Activated naive CD4-positive, alpha-beta T cell treated with anti-CD3 and anti-CD28 coated beads, Interleukin-2, amount 10 ng/mL, durations not matched to agents 7 days and 5 days (primary cell): ENCODE data around the gene IL17A.
"Not testable (repeated sequence)": the region's sequence is repeated elsewhere in the genome, so short reads cannot be mapped to it uniquely, and the experiment has no call there.

Experiments used
- CTCF ChIA-PET: fragments of 350-600 bp; sonication (Branson Sonifier 250); formaldehyde crosslinking; loops from one replicate; lab custom pipeline; 2021; ENCODE audit warnings: antibody characterized with exemption; lab: Charles Lee
- DNase-seq: peaks from one replicate; pipeline ENCODE4 v3.0.0-alpha.2; 2020
- H3K27ac Mint-ChIP-seq: one replicate; pipeline ENCODE4 v1.8.0; 2021; ENCODE audit warnings: mild to moderate bottlenecking, moderate library complexity, mixed read lengths
- H3K27me3 Mint-ChIP-seq: one replicate; pipeline ENCODE4 v1.8.0; 2021; ENCODE audit warnings: mild to moderate bottlenecking, mixed read lengths
- H3K36me3 Mint-ChIP-seq: one replicate; pipeline ENCODE4 v1.8.0; 2021; ENCODE audit warnings: mixed read lengths
- H3K4me1 Mint-ChIP-seq: one replicate; pipeline ENCODE4 v1.8.0; 2021; ENCODE audit warnings: mixed read lengths
- H3K4me3 Mint-ChIP-seq: one replicate; pipeline ENCODE4 v1.8.0; 2021; ENCODE audit warnings: mild to moderate bottlenecking, moderate library complexity, mixed read lengths
- H3K9me3 Mint-ChIP-seq: one replicate; pipeline ENCODE4 v1.8.0; 2021; ENCODE audit warnings: mixed read lengths

The IL17A gene

GRCh38 chr6:52155791-52156576 is 30.2 kb upstream of the IL17A start:
- Mint-ChIP-seq H3K4me1 (peaks cover 18% of the 10 kb centered on the region), H3K27ac (no peak overlapping the region), H3K9me3 (peaks cover under 1% of the 10 kb centered on the region), H3K4me3 (no peak overlapping the region), H3K36me3 (no peaks in the 10 kb centered on the region), H3K27me3 (peaks cover 30% of the 10 kb centered on the region)
- CTCF ChIA-PET, result interaction anchor here (0.5 to 1.0 kb wide), 3 partner anchors 92 to 463 kb away, joined by 3 to 4 read pairs (median 3); no protein-coding TSS in a partner anchor
- no peak for DNase-seq

GRCh38 chr6:52157301-52157941 is 28.8 kb upstream of the IL17A start:
- Mint-ChIP-seq H3K9me3 (peaks cover 5% of the 10 kb centered on the region), H3K36me3 (no peaks in the 10 kb centered on the region), H3K27me3 (peaks cover 24% of the 10 kb centered on the region), H3K4me1 (peaks cover 21% of the 10 kb centered on the region), H3K4me3 (no peak overlapping the region), H3K27ac (no peak overlapping the region)
- DNase-seq, result no peak
- CTCF ChIA-PET, result interaction anchor here (1.2 to 1.5 kb wide), 3 partner anchors 104 to 232 kb away, joined by 3 read pairs; no protein-coding TSS in a partner anchor

GRCh38 chr6:52160472-52161104 is 25.6 kb upstream of the IL17A start:
- Mint-ChIP-seq H3K36me3 (no peaks in the 10 kb centered on the region), H3K27me3 (peaks cover 13% of the 10 kb centered on the region), H3K27ac (no peak overlapping the region), H3K4me3 (no peak overlapping the region), H3K9me3 (peaks cover 5% of the 10 kb centered on the region), H3K4me1 (peaks cover 15% of the 10 kb centered on the region)
- DNase-seq, result no peak
- CTCF ChIA-PET, result interaction anchor here (1.6 to 1.8 kb wide), 2 partner anchors 74 to 103 kb away, joined by 6 to 9 read pairs; no protein-coding TSS in a partner anchor

GRCh38 chr6:52161689-52162438 is 24.3 kb upstream of the IL17A start:
- Mint-ChIP-seq H3K4me3 (no peak overlapping the region), H3K9me3 (peaks cover 5% of the 10 kb centered on the region), H3K27ac (no peak overlapping the region), H3K27me3 (peaks cover 7% of the 10 kb centered on the region), H3K4me1 (peaks cover 3% of the 10 kb centered on the region), H3K36me3 (no peaks in the 10 kb centered on the region)
- no peak for DNase-seq
- CTCF ChIA-PET, result interaction anchor here (1.2 to 4.7 kb wide), 7 partner anchors 51 to 501 kb away, joined by 4 to 61 read pairs (median 6); no protein-coding TSS in a partner anchor

- Mint-ChIP-seq H3K36me3 (no peaks in the 10 kb centered on the region), H3K4me3 (no peak overlapping the region), H3K27ac (no peak overlapping the region), H3K27me3 (peaks cover 7% of the 10 kb centered on the region), H3K4me1 (peaks cover 3% of the 10 kb centered on the region), H3K9me3 (peaks cover 5% of the 10 kb centered on the region)
- CTCF ChIA-PET, result interaction anchor here (0.8 to 4.7 kb wide), 14 partner anchors 10 to 500 kb away, joined by 3 to 61 read pairs (median 5); no protein-coding TSS in a partner anchor
- no peak for DNase-seq
These were observed 23.0 kb upstream of the IL17A start for GRCh38 chr6:52162940-52163908.

GRCh38 chr6:52164319-52165094 is 21.7 kb upstream of the IL17A start:
- Mint-ChIP-seq H3K9me3 (peaks cover 8% of the 10 kb centered on the region), H3K27me3 (peaks cover 15% of the 10 kb centered on the region), H3K4me1 (peaks cover 3% of the 10 kb centered on the region), H3K36me3 (no peaks in the 10 kb centered on the region), H3K27ac (no peak overlapping the region), H3K4me3 (no peak overlapping the region)
- DNase-seq, result no peak
- CTCF ChIA-PET, result interaction anchor here (0.8 to 4.7 kb wide), 7 partner anchors 8 to 487 kb away, joined by 3 to 61 read pairs (median 5); no protein-coding TSS in a partner anchor

GRCh38 chr6:52167267-52167666 is 18.9 kb upstream of the IL17A start:
- peaks cover 33% of the 10 kb centered on the region for H3K27me3 Mint-ChIP-seq
- no peak overlapping the region for H3K4me3 Mint-ChIP-seq
- DNase-seq, result no peak
- H3K27ac Mint-ChIP-seq, result no peak overlapping the region
- CTCF ChIA-PET, result interaction anchor here (0.9 to 3.0 kb wide), 2 partner anchors 67 to 96 kb away, joined by 4 to 17 read pairs; no protein-coding TSS in a partner anchor
- no peaks in the 10 kb centered on the region for H3K4me1 Mint-ChIP-seq
- H3K36me3 Mint-ChIP-seq, result no peaks in the 10 kb centered on the region
- peaks cover 4% of the 10 kb centered on the region for H3K9me3 Mint-ChIP-seq

GRCh38 chr6:52168351-52168750 is 17.8 kb upstream of the IL17A start:
- H3K4me1 Mint-ChIP-seq, CTCF ChIA-PET, H3K4me3 Mint-ChIP-seq, DNase-seq, H3K27ac Mint-ChIP-seq, H3K9me3 Mint-ChIP-seq, H3K36me3 Mint-ChIP-seq: not testable (repeated sequence)
- H3K27me3 Mint-ChIP-seq, result peaks cover 36% of the 10 kb centered on the region

GRCh38 chr6:52174118-52174517 is 12.1 kb upstream of the IL17A start:
- Mint-ChIP-seq H3K27ac (no peak overlapping the region), H3K4me3 (no peak overlapping the region), H3K27me3 (peaks cover 32% of the 10 kb centered on the region), H3K4me1 (peaks cover 5% of the 10 kb centered on the region), H3K36me3 (no peaks in the 10 kb centered on the region), H3K9me3 (no peaks in the 10 kb centered on the region)
- no peak for DNase-seq
- CTCF ChIA-PET, result no interaction called here

DNA sequence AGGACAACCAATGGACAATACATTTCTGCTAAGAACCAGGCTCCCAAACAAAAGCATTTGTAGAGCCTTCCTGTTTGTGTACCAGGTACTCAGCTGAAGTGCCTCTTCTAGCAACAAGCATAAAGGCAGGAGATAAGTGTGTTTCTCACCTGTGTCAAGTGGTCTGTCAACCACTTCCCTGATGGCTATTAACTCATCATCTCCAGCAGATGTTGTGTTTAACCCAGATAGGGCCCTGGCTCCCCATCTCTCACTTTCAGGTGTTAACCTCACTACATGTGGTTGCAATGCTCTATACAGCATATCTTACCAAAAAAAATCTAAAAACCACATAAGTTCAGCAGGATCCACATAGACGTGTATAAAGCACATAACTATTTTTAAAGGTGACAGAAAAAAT is 9.6 kb upstream of the IL17A start:
- peaks cover 5% of the 10 kb centered on the region for H3K4me1 Mint-ChIP-seq
- H3K9me3 Mint-ChIP-seq, result no peaks in the 10 kb centered on the region
- CTCF ChIA-PET, result interaction anchor here (0.6 kb wide), 1 partner anchor 11 kb away, joined by 3 read pairs; no protein-coding TSS in a partner anchor
- peaks cover 13% of the 10 kb centered on the region for H3K27me3 Mint-ChIP-seq
- H3K36me3 Mint-ChIP-seq, result no peaks in the 10 kb centered on the region
- H3K27ac Mint-ChIP-seq, result no peak overlapping the region
- no peak overlapping the region for H3K4me3 Mint-ChIP-seq
- no peak for DNase-seq

GRCh38 chr6:52177961-52178360 is 8.2 kb upstream of the IL17A start:
- CTCF ChIA-PET, result interaction anchor here (1.0 to 1.4 kb wide), 2 partner anchors 85 to 86 kb away, joined by 3 read pairs; no protein-coding TSS in a partner anchor
- H3K36me3 Mint-ChIP-seq, result no peaks in the 10 kb centered on the region
- peaks cover 11% of the 10 kb centered on the region for H3K27me3 Mint-ChIP-seq
- DNase-seq, result no peak
- no peak overlapping the region for H3K4me3 Mint-ChIP-seq
- H3K4me1 Mint-ChIP-seq, result peaks cover 5% of the 10 kb centered on the region
- no peak overlapping the region for H3K27ac Mint-ChIP-seq
- H3K9me3 Mint-ChIP-seq, result no peaks in the 10 kb centered on the region
